Measurements from ENCODE around the gene TAPBPL.

DNA sequence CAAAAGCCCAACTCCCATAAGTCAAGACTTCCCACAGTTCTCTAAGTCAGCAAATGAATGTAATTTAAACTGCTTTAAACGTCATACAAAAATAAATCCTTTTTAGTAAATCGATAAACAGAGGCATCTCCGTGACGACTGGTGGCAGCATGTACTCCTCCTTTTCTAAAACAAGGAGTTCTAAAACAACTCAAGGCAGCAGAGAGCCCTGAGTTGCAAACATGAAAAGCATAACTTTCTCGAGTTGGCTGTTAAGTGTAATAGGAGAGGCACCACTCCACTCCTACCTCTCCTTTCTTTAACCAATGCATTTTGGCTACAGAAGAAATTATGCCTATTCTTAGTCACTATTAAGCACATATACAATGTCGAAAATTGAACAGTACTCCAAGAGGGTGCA is 45.9 kb upstream of the TAPBPL start:
- TF ChIP-seq EZH2 (optimal IDR thresholded peaks at IDR 0.05; ENCODE audit: low read depth, low read length) (no peak), CTCF (IDR thresholded peaks at IDR 0.05; ENCODE audit: low read length) (no peak)

Measured in MM.1S (cell line).